Brain microvascular endothelial cell (primary cell): ENCODE data around the gene SCN4A.

Source experiments
- DNase-seq: peaks from one replicate; pipeline ENCODE4 v3.0.0-alpha.2; 2020
- H3K27ac ChIP-seq: fragments of 250-450 bp; sonication (Bioruptor Pico); 2 replicates; pipeline ENCODE4 v1.5.1; 2020; ENCODE audit warnings: mild to moderate bottlenecking, moderate library complexity
- H3K27me3 ChIP-seq: fragments of 250-450 bp; sonication (Bioruptor Pico); replicated peaks from 2 replicates; pipeline ENCODE4 v1.5.1; 2020; ENCODE audit warnings: mild to moderate bottlenecking
- H3K36me3 ChIP-seq: fragments of 250-450 bp; sonication (Bioruptor Pico); replicated peaks from 2 replicates; pipeline ENCODE4 v1.5.1; 2020; ENCODE audit warnings: mild to moderate bottlenecking
- H3K4me3 ChIP-seq: 2 replicates; pipeline ENCODE4 v1.5.1; 2011; ENCODE audit warnings: low read depth, mild to moderate bottlenecking, control low read depth, low read length, moderate library complexity
- in situ Hi-C: cut with HindIII; loops from 2 replicates; pipeline ENCODE4 v1.10.0; 2017; ENCODE audit warnings: low sequenced_read_pairs, low pct_ligation_motif_present
- TF ChIP-seq, protein P1 (sequence below): IDR thresholded peaks from 2 replicates; pipeline ENCODE4 v1.5.1; 2011; ENCODE audit warnings: low read depth, mild to moderate bottlenecking, moderate library complexity, low read length, control low read depth, inconsistent platforms; ENCODE audit errors: missing control alignments

Gene SCN4A

DNA sequence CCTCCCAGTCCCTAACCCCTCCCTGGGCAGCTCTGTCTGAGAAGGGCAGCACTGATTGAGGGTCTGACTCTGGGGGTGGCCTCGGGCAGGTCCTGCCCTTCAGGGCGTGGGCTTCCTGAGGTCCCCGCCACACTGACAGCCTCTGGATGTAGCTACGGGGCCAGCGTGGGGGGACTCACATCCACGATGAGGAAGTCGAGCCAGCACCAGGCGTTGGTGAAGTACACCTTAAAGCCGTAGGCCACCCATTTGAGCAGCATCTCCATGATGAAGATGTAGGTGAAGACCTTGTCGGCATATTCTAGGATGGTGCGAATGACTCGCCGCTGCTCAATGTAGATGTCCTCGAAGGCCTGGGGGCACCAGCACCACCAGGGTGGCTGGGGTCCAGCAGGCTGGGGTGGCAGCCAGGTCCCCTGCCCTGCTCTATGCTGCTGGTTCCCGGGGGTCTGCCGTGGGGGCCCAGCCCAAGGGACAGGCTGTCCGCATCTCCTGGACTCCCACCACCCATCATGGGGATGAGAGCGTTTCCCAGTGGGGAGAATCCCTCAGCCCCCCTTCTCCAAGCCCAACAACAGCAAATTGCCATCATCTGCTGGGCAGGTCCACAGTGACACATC lies 24.9 kb downstream of the SCN4A start:
- in situ Hi-C loops, result no loop called here
- Histone ChIP-seq H3K27ac (no peak overlapping the region), H3K27me3 (peaks cover 2% of the 10 kb centered on the region), H3K36me3 (no peaks in the 10 kb centered on the region), H3K4me3 (no peak overlapping the region)
- TF ChIP-seq, protein P1, sequence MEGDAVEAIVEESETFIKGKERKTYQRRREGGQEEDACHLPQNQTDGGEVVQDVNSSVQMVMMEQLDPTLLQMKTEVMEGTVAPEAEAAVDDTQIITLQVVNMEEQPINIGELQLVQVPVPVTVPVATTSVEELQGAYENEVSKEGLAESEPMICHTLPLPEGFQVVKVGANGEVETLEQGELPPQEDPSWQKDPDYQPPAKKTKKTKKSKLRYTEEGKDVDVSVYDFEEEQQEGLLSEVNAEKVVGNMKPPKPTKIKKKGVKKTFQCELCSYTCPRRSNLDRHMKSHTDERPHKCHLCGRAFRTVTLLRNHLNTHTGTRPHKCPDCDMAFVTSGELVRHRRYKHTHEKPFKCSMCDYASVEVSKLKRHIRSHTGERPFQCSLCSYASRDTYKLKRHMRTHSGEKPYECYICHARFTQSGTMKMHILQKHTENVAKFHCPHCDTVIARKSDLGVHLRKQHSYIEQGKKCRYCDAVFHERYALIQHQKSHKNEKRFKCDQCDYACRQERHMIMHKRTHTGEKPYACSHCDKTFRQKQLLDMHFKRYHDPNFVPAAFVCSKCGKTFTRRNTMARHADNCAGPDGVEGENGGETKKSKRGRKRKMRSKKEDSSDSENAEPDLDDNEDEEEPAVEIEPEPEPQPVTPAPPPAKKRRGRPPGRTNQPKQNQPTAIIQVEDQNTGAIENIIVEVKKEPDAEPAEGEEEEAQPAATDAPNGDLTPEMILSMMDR, result no peak
- DNase-seq, result no peak

DNA sequence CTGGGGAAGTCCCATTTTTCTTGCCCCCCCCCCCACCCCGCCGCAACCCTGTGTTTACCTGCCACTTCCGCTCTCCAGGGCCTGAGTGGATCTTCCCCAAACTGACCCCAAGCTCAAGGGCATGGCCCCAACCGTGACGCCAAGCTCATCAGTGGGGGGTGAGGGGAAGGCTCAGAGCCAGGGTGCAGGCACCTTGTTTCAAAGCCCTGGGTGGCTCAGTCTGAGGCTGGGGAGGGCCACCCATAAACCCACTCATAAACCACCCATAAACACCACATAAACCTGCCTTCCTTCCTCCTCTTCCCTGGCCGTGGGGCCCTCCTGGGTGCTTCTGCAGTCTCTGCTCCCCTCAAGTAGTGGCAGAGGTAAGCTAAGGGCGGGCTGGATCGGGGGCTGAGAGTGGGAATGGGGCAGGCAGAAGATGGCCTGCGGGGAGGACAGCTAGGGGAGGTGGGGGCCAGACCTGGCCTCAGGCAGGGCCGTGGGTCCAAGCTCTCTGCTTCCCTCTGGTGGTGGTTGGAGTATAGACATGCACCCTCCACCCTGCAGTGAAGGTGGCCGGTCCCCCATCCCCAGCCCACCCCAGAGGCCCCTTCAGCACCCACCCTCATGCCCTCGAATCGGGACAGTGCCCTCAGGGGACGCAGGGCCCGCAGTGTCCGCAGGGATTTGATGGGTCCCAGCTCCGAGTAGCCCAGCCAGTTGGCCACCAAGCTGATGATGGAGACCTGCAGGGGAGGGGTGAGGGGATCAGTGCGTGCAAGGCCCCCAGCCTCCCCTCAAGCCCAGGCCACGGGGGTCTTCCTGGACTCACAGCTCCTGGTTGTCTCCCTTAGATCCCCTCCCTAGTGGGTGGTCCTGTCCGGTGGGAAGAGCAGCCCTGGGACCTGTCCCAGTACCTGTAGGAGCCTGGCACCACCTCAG lies 26.0 kb downstream of the SCN4A start:
- Histone ChIP-seq H3K4me3 (no peak overlapping the region), H3K36me3 (no peaks in the 10 kb centered on the region), H3K27me3 (peaks cover 2% of the 10 kb centered on the region), H3K27ac (no peak overlapping the region)
- TF ChIP-seq, protein P1, result peak; percentile 81
- in situ Hi-C loops, result no loop called here
- DNase-seq, result peak; percentile 4

DNA sequence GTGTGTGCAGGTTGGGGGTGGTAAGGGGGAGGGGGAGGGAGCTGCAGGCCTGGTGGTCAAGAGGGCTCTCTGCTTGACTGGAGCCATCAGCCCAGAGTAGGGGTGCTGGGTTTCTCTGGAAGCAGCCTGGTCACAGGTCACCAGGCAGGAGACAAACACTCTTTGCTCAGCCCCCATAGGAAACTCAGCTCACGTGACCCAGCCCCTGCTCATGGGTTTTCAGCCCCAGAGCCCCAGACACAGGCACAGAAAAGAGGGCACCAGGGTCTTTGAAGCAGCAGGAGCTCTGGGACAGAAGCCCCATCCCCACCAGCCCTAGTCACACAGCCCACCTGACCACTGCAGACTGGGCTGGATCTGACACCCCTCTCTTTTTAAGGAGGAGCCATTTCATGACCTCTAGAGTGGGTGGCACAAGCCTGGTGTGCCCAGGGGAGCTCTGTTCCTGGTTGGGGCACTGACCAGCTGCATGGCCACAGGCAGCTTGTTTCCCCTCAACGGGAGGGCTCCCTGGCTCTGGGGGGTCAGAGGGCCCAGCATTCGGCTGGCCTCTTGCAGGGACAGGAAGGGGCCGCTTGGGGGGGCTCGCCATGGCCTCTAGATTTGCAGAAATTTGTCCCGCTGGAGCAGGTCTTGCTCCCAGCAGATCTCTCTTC lies 26.8 kb downstream of the SCN4A start:
- peaks cover 2% of the 10 kb centered on the region for H3K27me3 ChIP-seq
- H3K4me3 ChIP-seq, result no peak overlapping the region
- H3K27ac ChIP-seq, result no peak overlapping the region
- TF ChIP-seq, protein P1, result no peak
- DNase-seq, result no peak
- no peaks in the 10 kb centered on the region for H3K36me3 ChIP-seq
- in situ Hi-C loops, result no loop called here

DNA sequence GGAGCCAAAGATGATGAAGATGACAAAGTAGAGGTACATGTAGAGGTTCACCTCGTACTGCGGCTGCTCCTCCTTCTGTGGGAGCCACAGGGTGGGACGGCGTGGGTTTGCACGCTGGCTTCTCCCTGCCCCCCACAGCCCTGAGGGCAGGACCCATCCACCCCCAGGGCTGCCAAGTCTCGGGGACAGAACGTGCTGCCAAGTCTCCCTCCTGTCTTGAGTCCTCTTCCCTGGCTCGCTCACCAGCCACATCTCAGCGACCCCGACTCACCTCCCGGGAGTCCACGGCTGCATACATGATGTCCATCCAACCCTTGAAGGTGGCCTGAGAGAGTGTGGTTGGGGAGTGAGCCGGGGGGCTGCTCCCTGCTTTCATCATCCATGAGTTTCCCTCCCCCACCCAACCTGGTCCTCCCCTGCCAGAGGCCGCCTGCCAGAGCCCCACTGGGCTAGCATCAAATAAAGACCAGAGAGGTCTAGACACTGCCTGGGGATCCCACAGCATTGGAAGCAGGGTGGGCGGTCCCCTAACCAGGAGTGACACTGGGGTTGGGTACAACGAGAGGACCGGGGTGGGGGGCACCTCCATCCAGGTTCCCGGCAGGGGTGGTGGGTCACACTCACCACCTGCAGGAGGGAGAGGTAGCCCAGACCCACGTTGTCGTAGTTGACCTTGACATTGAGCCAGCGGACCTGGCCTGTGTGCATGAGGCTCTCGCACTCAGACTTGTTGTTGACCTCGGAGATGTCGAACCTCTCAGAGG lies 27.8 kb downstream of the SCN4A start:
- DNase-seq, result no peak
- H3K27me3 ChIP-seq, result peaks cover under 1% of the 10 kb centered on the region
- H3K4me3 ChIP-seq, result no peak overlapping the region
- H3K27ac ChIP-seq, result no peak overlapping the region
- TF ChIP-seq, protein P1, result no peak
- in situ Hi-C loops, result no loop called here
- H3K36me3 ChIP-seq, result no peaks in the 10 kb centered on the region

DNA sequence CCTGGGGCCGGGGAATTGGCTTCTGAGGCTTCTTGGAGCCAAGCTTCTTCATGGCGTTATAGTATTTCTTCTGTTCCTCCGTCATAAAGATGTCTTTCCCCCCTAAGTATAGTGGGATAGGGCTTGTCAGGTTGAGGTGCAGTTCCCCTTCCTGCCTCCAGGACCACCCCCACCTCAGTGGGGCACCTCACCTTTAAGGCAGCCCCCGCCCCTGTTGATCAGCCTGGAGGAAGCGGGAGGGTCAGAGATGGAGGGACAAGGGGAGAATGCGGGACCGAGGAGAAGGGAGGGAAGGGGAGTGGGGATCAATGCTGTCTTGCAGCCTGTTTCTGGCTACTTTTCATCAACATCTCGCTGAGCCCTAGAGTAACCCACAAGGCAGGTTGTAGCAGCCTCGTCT lies 29.0 kb downstream of the SCN4A start:
- in situ Hi-C loops, result no loop called here
- H3K4me3 ChIP-seq, result no peak overlapping the region
- no peak for DNase-seq
- H3K27ac ChIP-seq, result no peak overlapping the region
- TF ChIP-seq, protein P1, result peak; percentile 37
- no peaks in the 10 kb centered on the region for H3K27me3 ChIP-seq
- H3K36me3 ChIP-seq, result no peaks in the 10 kb centered on the region
